Subcutaneous adipose tissue (tissue), 4 donors: ENCODE data around the gene RNF167. TPM values are rescaled to one million over a fixed set of nuclear protein-coding genes. Genes with fewer than 3 reads are reported as not detected.

Experiments
- small RNA-seq: library from RNA; depleted of rRNA; stranded (forward); fragments of <200 nt; gene quantifications from one replicate; pipeline ENCODE3, GENCODE V24; 2016
- total RNA-seq, 4 donors: library from RNA; depleted of rRNA; stranded (reverse); fragments of >200 nt; gene quantifications; one replicate each; pipeline ENCODE4 v1.1.0, GENCODE V29; 2016
- TF ChIP-seq, protein P1 (sequence below): fragments of 450-650 bp; IDR thresholded peaks from one replicate; pipeline ENCODE4 v1.5.1; 2016; ENCODE audit warnings: low read depth, mild to moderate bottlenecking, control low read depth, antibody characterized with exemption, moderate library complexity

RNF167 gene
- total RNA-seq, 4 donors from 2014 or later: 21.7 to 42.0 (median 31.0) TPM

DNA sequence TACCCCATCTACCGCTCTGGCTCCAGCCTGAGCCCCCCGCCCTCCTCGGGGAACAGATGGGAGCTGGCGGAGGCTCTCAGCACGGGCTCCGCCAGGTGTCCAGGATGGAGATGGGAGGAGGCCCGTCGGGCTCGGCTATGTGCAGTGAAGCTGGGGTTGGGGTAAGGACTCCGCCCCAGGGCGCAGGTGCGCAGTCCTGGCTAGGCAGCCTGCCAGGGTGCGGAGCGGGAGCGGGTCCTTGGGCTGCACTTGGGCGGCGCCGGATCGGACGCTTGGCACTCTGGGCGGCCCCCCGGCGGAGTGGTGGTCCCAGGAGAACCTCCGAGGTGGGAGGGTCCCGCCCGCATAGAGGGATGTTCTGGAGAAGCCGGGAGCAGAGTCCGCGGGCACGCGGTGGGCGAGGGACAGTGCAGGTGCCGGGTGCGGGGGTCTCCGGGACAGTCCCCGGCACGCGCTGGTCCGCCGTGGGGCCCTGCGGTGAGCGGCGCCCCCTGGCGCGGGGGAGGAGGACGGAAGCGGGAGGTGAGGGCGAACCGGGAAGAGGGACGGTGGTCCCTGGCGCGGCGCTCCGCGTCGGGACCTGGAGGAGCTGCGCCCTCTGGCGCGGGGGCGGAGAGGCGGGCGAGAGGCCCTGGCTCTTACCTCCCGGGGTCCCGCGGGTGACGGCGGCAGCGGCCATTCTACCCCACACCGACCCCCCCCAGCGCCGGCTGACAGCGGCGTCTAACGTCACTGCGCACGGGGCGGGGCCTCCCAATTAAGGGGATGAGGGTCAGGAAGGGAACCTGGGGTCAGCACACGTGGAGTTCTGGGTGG is 47.1 kb downstream of the RNF167 start, which contains the start of gene CAMTA2:
CAMTA2 (minus strand) TSS at position 725 of the 816 bp plus-strand sequence. CDS start 1,453 bp downstream, outside the sequence.
- TF ChIP-seq, protein P1, sequence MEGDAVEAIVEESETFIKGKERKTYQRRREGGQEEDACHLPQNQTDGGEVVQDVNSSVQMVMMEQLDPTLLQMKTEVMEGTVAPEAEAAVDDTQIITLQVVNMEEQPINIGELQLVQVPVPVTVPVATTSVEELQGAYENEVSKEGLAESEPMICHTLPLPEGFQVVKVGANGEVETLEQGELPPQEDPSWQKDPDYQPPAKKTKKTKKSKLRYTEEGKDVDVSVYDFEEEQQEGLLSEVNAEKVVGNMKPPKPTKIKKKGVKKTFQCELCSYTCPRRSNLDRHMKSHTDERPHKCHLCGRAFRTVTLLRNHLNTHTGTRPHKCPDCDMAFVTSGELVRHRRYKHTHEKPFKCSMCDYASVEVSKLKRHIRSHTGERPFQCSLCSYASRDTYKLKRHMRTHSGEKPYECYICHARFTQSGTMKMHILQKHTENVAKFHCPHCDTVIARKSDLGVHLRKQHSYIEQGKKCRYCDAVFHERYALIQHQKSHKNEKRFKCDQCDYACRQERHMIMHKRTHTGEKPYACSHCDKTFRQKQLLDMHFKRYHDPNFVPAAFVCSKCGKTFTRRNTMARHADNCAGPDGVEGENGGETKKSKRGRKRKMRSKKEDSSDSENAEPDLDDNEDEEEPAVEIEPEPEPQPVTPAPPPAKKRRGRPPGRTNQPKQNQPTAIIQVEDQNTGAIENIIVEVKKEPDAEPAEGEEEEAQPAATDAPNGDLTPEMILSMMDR: no peak

DNA sequence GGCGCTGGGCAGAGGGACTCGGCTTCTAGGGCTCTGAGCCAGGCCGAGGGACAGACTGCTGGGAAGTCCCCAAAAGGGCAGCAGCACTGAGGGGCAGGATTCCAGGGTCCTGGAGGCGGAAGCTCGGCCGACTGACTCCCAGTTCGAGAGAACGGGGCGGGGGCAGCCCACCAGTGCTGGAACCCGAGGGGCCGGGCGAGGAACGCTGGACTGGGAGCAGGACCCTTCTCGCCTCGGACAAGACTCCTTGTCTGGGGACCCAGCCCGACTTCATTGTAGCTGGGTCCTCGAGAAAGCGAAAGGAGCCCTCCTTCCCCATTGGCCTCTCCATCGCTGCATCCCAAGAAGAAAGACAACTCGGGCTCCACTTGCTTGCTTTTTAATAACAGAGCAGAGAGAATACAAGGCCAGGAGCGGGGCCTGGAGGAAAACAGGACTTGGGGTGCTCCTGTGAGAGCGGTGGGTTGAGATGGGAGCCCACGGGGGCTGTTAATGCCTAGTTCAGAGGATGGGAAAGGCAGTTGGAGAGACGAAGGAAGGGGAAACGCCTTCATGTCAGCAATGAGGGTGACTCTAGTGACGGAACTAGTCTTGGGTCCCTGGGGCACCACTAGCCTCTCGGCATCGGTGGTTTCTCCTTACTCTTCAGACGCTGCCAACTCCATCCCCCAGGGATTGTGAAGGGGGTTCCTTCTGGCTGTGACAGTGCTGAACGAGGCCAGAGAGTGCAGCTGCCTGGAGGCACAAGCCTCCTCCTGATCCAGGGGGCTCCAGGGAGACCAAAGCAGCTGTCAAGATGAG is 47.9 kb downstream of the RNF167 start:
- TF ChIP-seq, protein P1: no peak

DNA sequence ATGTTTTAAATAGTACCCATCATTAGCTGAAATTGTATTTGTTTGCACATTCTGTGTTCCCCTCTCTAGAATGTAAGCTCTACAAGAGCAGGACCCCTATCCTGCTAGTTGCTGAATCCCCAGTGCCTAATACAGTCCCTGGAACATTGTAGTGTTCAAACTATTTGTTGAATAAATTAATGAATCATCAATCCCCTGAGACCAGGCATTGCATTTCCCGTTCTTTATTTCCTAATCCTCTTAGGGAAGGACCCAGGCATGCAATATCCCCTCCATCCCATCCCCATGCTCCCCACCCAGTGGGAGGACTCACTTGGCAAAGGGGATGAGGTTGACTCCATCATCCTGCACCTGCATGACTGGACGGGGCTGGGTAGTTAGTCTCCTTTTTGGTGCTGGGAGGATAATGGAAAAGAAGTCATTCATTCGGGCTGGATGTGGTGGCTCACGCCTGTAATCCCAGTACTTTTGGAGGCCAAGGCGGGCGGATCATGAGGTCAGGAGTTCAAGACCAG is 54.1 kb downstream of the RNF167 start:
- TF ChIP-seq, protein P1: no peak

Small RNA genes within 50 kb of the gene (small RNA-seq; reads per million reads assigned to genes)
- gene MIR6864: not detected
- gene MIR6865: not detected

Other genes starting within 250 kb of the RNF167 start
- gene PELP1, start 236.1 kb upstream of the RNF167 start, total RNA-seq: 10 to 100 TPM; 12.9 to 22.5 (median 20.4) TPM
- gene ARRB2, start 229.6 kb upstream of the RNF167 start, total RNA-seq: 100 to 1,000 TPM in 1 of 4 donors, 10 to 100 TPM in 3; 36.2 to 138 (median 52.8) TPM
- 10 to 100 TPM; 16.3 to 29.6 (median 24.2) TPM for gene MED11, start 208.8 kb upstream of the RNF167 start, total RNA-seq
- 1 to 10 TPM in 2 of 4 donors, under 1 TPM in 2; 0.65 to 4.6 (median 1.0) TPM for gene ZMYND15, start 200.4 kb upstream of the RNF167 start, total RNA-seq
- 100 to 1,000 TPM in 1 of 4 donors, 10 to 100 TPM in 1, 1 to 10 TPM in 2; 9.0 to 108 (median 12.9) TPM for gene CXCL16, start 200.3 kb upstream of the RNF167 start, total RNA-seq
- gene TM4SF5, start 168.4 kb upstream of the RNF167 start, total RNA-seq: not detected
- 10 to 100 TPM in 1 of 4 donors, 1 to 10 TPM in 2, not detected in 1; 4.6 to 54.9 (median 5.7) TPM for gene VMO1, start 153.9 kb upstream of the RNF167 start, total RNA-seq
- not detected for gene GLTPD2, start 151.3 kb upstream of the RNF167 start, total RNA-seq
- gene PSMB6, start 144.1 kb upstream of the RNF167 start, total RNA-seq: 100 to 1,000 TPM; 114 to 187 (median 124) TPM
- 10 to 100 TPM; 12.6 to 25.0 (median 18.1) TPM for gene PLD2, start 133.1 kb upstream of the RNF167 start, total RNA-seq
- 10 to 100 TPM; 12.9 to 61.0 (median 28.2) TPM for gene MINK1, start 106.9 kb upstream of the RNF167 start, total RNA-seq
- gene C17orf107, start 40.7 kb upstream of the RNF167 start, total RNA-seq: 1 to 10 TPM in 2 of 4 donors, under 1 TPM in 2; 0.38 to 2.2 (median 0.87) TPM
- gene CHRNE, start 37.2 kb upstream of the RNF167 start, total RNA-seq: under 1 TPM; 0.34 to 0.94 (median 0.46) TPM
- gene GP1BA, start 8.0 kb upstream of the RNF167 start, total RNA-seq: not detected
- gene SLC25A11, start 222 bp upstream of the RNF167 start, total RNA-seq: 10 to 100 TPM; 25.3 to 85.5 (median 27.9) TPM
- 100 to 1,000 TPM; 244 to 584 (median 435) TPM for gene PFN1, start 8.3 kb downstream of the RNF167 start, total RNA-seq
- gene ENO3, start 10.9 kb downstream of the RNF167 start, total RNA-seq: 1 to 10 TPM; 2.3 to 8.3 (median 3.8) TPM
- gene SPAG7, start 27.5 kb downstream of the RNF167 start, total RNA-seq: 10 to 100 TPM; 37.5 to 67.6 (median 54.1) TPM
- 10 to 100 TPM; 11.4 to 21.9 (median 17.5) TPM for gene CAMTA2, start 47.4 kb downstream of the RNF167 start, total RNA-seq
- gene INCA1, start 57.3 kb downstream of the RNF167 start, total RNA-seq: 1 to 10 TPM in 3 of 4 donors, under 1 TPM in 1; 0.85 to 1.3 (median 1.1) TPM
- gene KIF1C, start 57.7 kb downstream of the RNF167 start, total RNA-seq: 100 to 1,000 TPM in 1 of 4 donors, 10 to 100 TPM in 3; 32.3 to 162 (median 65.2) TPM
- not detected for gene SLC52A1, start 95.2 kb downstream of the RNF167 start, total RNA-seq
- 1 to 10 TPM; 3.2 to 5.9 (median 4.0) TPM for gene ZFP3, start 138.2 kb downstream of the RNF167 start, total RNA-seq
- 10 to 100 TPM in 1 of 4 donors, 1 to 10 TPM in 3; 1.5 to 11.9 (median 6.0) TPM for gene ZNF232, start 171.6 kb downstream of the RNF167 start, total RNA-seq
- gene USP6, start 175.8 kb downstream of the RNF167 start, total RNA-seq: 1 to 10 TPM in 1 of 4 donors, under 1 TPM in 2, not detected in 1; 0.22 to 5.1 (median 0.51) TPM